ENCODE data around the gene SPDEF. TPM values are rescaled to one million over a fixed set of nuclear protein-coding genes. Genes with fewer than 3 reads are reported as not detected.
A peak's percentile ranks its signal among the peaks of the same experiment; 100 is the strongest.

SPDEF gene
- total RNA-seq, 4 donors from 2014 or later, result 0.16 to 0.20 TPM; not detected in 2

DNA sequence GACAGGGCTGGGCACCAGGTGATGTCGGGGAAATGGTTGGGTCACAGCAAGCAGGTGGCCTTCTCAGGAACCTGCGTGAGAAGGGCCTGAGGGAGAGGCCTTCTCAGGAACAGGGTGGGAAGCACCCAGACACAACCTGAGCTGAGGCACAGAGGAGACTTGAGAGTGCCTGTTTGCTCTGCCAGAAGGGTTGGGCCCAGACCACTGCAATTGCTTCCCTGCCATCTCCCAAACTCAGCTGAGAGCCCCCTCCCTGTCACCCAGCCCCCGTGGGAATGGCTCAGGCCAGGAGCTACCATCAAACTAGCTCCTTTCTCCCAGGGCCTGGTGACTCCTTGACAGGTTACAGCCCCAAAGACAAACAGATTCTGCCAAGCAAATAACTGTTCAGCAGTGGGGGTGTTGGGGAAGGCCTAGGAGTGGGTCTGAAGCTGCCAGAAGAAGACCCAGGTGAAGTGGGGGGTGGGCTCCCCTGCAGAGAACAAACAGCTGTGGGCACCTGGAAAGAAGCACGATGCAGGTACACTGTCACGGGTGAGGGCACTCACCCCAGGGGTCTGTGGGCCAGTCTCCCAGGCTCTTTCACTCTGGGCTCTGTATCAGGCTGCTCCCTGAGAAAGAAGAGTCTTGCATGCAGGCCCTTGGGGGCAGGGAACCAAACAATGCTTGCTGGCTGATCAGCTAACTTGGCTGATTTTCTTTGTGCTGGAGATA is 30.4 kb upstream of the SPDEF start:
- DNase-seq (no peak), ATAC-seq (no peak)
- Histone ChIP-seq H3K4me3 (no peak overlapping the region), H3K27ac (no peak overlapping the region), H3K4me1 (peaks cover 16 to 22% of the 10 kb centered on the region in 2 donors), H3K36me3 (no peaks in the 10 kb centered on the region), H3K9me3 (no peaks in the 10 kb centered on the region), H3K27me3 (no peaks in the 10 kb centered on the region)
- in situ Hi-C loops (cut with MboI; ENCODE audit: low sequenced_read_pairs in 4 of 4), result no loop called here
- intact Hi-C loops (cut with DNase I; ENCODE audit: low total_unique reads), result no loop called here
- no peak for TF ChIP-seq POLR2A (IDR thresholded peaks at IDR 0.05)
- TF ChIP-seq, protein P1, sequence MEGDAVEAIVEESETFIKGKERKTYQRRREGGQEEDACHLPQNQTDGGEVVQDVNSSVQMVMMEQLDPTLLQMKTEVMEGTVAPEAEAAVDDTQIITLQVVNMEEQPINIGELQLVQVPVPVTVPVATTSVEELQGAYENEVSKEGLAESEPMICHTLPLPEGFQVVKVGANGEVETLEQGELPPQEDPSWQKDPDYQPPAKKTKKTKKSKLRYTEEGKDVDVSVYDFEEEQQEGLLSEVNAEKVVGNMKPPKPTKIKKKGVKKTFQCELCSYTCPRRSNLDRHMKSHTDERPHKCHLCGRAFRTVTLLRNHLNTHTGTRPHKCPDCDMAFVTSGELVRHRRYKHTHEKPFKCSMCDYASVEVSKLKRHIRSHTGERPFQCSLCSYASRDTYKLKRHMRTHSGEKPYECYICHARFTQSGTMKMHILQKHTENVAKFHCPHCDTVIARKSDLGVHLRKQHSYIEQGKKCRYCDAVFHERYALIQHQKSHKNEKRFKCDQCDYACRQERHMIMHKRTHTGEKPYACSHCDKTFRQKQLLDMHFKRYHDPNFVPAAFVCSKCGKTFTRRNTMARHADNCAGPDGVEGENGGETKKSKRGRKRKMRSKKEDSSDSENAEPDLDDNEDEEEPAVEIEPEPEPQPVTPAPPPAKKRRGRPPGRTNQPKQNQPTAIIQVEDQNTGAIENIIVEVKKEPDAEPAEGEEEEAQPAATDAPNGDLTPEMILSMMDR (IDR thresholded peaks at IDR 0.05 in 4 of 5, conservative IDR thresholded peaks at IDR 0.05 in 1 of 5), result no peak

DNA sequence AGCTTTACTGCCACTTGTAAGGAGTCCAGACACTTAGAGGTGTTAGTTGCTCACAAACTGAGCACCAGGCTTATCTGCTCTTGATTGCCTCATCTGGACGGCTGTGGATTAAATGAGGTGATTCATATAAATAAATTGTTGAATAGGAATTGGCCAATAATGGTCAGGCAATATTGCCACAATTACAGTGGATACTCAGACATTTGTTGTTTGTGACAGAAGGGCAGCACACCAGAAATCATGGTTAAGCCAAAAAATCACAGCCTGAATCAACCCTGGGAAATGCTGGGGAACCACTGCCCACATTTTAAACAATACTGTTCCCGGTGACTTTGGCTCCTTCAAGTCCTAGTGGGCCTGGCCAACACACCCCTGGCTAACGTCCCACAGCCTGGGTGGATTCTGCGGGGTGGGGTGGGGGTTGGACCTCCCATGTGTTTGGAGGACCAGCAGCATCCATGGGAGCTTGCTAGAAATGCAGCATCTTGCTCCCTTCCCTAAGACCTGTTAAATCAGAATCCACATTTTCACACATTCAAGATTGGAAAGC is 29.5 kb upstream of the SPDEF start:
- Histone ChIP-seq H3K9me3 (no peaks in the 10 kb centered on the region), H3K27ac (no peak overlapping the region), H3K4me1 (peaks cover 12 to 14% of the 10 kb centered on the region in 2 donors), H3K27me3 (no peaks in the 10 kb centered on the region), H3K36me3 (no peaks in the 10 kb centered on the region), H3K4me3 (no peak overlapping the region)
- TF ChIP-seq, protein P1 (IDR thresholded peaks at IDR 0.05 in 4 of 5, conservative IDR thresholded peaks at IDR 0.05 in 1 of 5), result no peak
- no peak for TF ChIP-seq POLR2A (IDR thresholded peaks at IDR 0.05)
- in situ Hi-C loops (cut with MboI; ENCODE audit: low sequenced_read_pairs in 4 of 4), result no loop called here
- no peak for DNase-seq
- intact Hi-C loops (cut with DNase I; ENCODE audit: low total_unique reads), result no loop called here
- ATAC-seq, result peak; percentile 33 to 37

DNA sequence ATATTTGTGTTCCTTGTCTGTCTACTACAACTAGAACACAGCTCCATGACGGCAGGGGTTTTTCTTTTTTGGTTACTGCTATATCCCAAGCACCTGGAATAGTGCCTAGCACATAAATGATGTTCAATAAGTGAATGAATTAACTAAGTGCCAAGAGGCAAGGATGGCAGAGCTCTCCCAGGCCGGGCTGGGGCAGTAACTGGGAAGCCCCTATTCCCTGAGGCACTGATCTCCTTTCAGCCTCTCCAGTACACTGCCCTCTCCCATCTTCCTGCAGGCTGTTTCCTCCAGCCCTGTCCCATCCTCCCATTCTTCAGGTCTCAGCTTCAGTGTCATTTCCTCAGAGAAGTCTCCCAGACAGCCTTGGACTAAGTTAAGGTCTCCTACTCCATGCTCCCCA is 29.0 kb upstream of the SPDEF start:
- Histone ChIP-seq H3K4me1 (peaks cover 12 to 14% of the 10 kb centered on the region in 2 donors), H3K9me3 (no peaks in the 10 kb centered on the region), H3K27me3 (no peaks in the 10 kb centered on the region), H3K4me3 (no peak overlapping the region), H3K27ac (no peak overlapping the region), H3K36me3 (no peaks in the 10 kb centered on the region)
- in situ Hi-C loops (cut with MboI; ENCODE audit: low sequenced_read_pairs in 4 of 4) (no loop called here), intact Hi-C loops (cut with DNase I; ENCODE audit: low total_unique reads) (no loop called here)
- no peak for TF ChIP-seq POLR2A (IDR thresholded peaks at IDR 0.05)
- TF ChIP-seq, protein P1 (IDR thresholded peaks at IDR 0.05 in 4 of 5, conservative IDR thresholded peaks at IDR 0.05 in 1 of 5), result no peak
- DNase-seq (no peak), ATAC-seq (no peak)

DNA sequence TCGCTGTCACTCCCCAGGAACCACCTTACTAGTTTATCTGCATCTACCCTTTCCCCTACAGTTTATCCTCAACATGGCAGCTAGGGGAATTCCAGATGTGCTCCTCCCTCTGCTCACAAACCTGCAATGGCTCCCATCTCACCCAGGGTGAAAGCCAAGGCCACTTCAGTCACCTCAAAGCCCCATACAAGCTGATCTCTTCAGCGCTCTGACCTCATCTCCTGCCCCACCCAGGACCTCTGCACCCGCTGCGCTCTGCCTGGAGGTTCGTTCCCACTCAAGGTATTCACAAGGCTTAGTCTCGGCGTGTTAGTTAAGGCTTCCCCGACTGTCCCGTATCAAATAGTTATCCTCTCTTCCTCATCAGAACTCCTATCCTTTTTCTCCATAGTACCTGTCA is 28.6 kb upstream of the SPDEF start:
- in situ Hi-C loops (cut with MboI; ENCODE audit: low sequenced_read_pairs in 4 of 4) (no loop called here), intact Hi-C loops (cut with DNase I; ENCODE audit: low total_unique reads) (no loop called here)
- H3K4me1 ChIP-seq, result peaks cover 12% of the 10 kb centered on the region in 2 donors

More for the DNA sequence above, 28.6 kb upstream of the SPDEF start:
- TF ChIP-seq, protein P1 (IDR thresholded peaks at IDR 0.05 in 4 of 5, conservative IDR thresholded peaks at IDR 0.05 in 1 of 5), result no peak
- ATAC-seq (no peak), DNase-seq (no peak)
- Histone ChIP-seq H3K36me3 (no peaks in the 10 kb centered on the region), H3K9me3 (no peaks in the 10 kb centered on the region), H3K27me3 (no peaks in the 10 kb centered on the region), H3K4me3 (no peak overlapping the region), H3K27ac (no peak overlapping the region)

Measured in gastrocnemius medialis (tissue), 4 donors.